ES-I3 (cell line): Measurements from ENCODE around the gene KLF18.
"Not testable (repeated sequence)": the region's sequence is repeated elsewhere in the genome, so short reads cannot be mapped to it uniquely, and the experiment has no call there.

ENCODE experiments used
- H3K36me3 ChIP-seq: 2 replicates; pipeline ENCODE4 v1.6.1; 2013; ENCODE audit warnings: mild to moderate bottlenecking, low read length, control low read depth, moderate library complexity; ENCODE audit not compliant: insufficient read depth
- H3K4me1 ChIP-seq: 2 replicates; pipeline ENCODE4 v1.6.1; 2013; ENCODE audit warnings: mild to moderate bottlenecking, control low read depth, low read length; ENCODE audit not compliant: insufficient read depth
- H3K9ac ChIP-seq: 2 replicates; pipeline ENCODE4 v1.6.1; 2013; ENCODE audit warnings: low read depth, mild to moderate bottlenecking, low read length, moderate library complexity
- H3K9me3 ChIP-seq: 2 replicates; pipeline ENCODE4 v1.6.1; 2013; ENCODE audit warnings: mild to moderate bottlenecking, low read length, moderate library complexity; ENCODE audit not compliant: control insufficient read depth, insufficient read depth

KLF18 gene

DNA sequence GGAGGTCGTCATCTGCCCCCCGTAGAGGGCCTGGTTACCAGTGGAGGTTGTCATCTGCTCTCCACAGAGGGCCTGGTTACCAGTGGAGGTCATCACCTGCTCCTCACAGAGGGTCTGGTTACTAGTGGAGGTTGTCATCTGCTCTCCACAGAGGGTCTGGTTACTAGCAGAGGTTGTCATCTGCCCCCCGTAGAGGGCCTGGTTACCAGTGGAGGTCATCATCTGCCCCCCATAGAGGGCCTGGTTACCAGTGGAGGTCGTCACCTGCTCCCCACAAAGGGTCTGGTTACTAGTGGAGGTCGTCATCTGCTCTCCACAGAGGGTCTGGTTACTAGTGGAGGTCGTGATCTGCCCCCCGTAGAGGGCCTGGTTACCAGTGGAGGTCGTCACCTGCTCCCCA is 1.9 kb downstream of the KLF18 start:
- H3K4me1 ChIP-seq, H3K9me3 ChIP-seq: not testable (repeated sequence)

DNA sequence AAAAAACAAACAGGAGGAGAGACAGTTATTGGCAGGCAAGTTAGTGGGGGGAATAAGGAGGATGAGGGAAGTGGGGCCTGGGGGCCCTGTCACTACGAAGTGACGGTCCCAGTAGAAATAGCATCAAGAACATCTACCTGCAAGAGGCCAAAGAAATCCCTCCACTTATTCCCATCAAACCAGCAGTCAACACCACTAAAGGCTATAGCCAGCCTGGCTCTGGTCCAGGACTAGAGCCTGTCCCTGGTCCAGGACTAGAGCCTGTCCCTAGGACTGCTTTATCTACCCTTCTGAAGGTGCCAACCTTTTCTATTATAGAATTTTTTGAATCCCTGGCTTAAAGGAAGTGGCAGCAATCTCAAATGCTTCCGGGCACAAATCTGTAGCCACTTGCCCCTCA is 3.2 kb downstream of the KLF18 start:
- no peak overlapping the region for H3K9ac ChIP-seq
- no peaks in the 10 kb centered on the region for H3K9me3 ChIP-seq
- no peaks in the 10 kb centered on the region for H3K36me3 ChIP-seq
- no peaks in the 10 kb centered on the region for H3K4me1 ChIP-seq

More for the DNA sequence above, 1.9 kb downstream of the KLF18 start:
- H3K36me3 ChIP-seq, H3K9ac ChIP-seq: not testable (repeated sequence)

DNA sequence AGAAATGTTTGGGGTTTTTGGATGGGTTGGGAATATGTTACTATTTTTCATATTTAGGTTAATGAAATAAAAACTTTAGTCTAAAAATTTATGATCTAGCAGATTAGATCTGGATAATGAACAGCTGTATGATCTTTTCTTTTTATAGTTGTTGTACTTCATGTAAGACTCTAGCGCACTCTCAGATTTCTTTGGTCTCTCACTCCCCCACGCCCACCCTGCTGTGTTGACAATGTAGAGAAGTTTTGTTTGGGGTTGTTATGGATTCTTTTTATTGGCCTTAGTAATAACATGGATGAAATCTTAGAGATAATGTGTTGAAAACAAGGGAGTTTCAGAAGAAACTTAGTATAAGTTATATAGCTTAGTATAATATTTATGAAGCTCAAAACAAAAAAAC is 5.5 kb downstream of the KLF18 start:
- no peaks in the 10 kb centered on the region for H3K9me3 ChIP-seq
- H3K36me3 ChIP-seq: no peaks in the 10 kb centered on the region
- H3K9ac ChIP-seq: no peak overlapping the region
- no peaks in the 10 kb centered on the region for H3K4me1 ChIP-seq

DNA sequence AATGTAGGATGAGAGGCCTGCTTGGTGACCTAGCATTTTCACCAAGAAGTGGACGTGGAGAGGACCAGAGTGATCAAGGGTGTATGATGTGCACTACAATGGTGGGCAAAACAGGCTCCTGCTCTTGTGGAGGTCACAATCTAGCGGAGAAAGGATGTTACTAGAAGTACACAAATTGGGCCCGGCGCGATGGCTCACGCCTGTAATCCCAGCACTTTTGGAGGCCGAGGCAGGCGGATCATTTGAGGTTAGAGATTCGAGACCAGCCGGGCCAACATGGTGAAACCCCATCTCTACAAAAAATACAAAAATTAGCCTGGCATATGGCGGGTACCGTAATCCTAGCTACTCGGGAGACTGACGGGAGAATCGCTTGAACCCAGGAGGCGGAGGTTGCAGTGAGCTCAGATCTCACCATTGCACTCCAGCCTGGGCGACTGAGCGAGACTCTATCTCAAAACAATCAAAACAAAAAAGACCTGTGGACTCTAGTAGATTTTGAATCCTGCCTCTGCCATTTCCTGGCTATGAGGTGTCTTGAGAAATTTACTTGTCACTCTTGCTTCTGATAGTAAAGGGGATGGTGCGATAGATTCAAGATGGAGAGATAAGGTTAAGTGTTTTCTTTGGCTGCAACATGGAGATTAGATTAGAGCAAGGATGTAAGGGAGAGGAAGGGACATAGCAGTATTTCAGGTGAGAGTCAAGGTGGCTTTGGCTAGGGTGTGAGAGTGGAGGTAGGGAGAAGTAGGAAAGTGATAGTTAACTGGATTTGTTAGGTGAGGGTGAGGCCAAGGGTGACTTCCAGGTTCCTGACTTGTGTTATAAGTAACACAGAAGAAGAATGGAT is 7.1 kb downstream of the KLF18 start:
- Histone ChIP-seq H3K9me3 (no peaks in the 10 kb centered on the region), H3K9ac (no peak overlapping the region), H3K36me3 (no peaks in the 10 kb centered on the region), H3K4me1 (no peaks in the 10 kb centered on the region)

DNA sequence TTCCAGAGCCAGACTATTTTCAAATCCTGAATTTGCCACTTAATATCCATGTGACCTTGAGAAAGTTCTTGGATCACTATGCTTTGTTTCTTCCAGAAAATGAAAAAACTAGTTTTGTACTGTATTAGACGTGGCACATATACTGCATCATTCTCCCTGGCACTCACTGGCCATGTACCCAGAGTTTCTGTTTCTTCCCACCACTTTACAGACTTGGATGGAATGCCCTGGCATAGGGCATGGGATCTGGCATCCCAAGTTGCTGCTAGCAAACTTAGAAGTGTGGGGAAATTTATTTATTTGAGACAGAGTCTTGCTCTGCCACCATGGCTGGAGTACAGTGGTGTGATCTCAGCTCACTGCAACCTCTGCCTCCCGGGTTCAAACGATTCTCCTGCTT is 10.0 kb downstream of the KLF18 start:
- Histone ChIP-seq H3K4me1 (no peaks in the 10 kb centered on the region), H3K9me3 (no peaks in the 10 kb centered on the region), H3K36me3 (no peaks in the 10 kb centered on the region), H3K9ac (no peak overlapping the region)

DNA sequence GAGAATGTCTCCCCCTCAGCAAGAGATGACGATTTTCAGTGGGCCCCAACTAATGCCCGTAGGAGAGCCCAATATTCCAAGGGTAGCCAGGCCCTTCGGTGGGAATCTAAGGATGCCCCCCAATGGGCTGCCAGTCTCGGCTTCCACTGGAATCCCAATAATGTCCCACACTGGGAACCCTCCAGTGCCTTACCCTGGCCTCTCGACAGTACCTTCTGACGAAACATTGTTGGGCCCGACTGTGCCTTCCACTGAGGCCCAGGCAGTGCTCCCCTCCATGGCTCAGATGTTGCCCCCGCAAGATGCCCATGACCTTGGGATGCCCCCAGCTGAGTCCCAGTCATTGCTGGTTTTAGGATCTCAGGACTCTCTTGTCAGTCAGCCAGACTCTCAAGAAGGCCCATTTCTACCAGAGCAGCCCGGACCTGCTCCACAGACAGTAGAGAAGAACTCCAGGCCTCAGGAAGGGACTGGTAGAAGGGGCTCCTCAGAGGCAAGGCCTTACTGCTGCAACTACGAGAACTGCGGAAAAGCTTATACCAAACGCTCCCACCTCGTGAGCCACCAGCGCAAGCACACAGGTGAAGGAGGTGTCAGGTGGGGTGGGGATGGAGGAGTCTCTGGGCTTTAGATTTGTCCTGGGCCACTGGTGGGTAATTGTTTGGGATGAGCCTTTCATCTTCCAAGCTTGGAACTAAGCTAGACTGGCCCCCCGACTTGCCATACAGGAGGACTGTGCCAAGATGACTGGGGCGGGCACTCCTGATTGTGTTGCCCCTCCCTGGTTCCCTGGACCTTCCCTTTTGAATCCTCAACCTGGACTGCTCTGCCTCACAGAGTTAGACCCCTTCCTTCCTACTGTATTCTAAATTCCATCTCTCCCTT is 11.6 kb downstream of the KLF18 start:
- no peak overlapping the region for H3K9ac ChIP-seq
- H3K4me1 ChIP-seq: no peaks in the 10 kb centered on the region
- H3K9me3 ChIP-seq: no peaks in the 10 kb centered on the region
- H3K36me3 ChIP-seq: no peaks in the 10 kb centered on the region

DNA sequence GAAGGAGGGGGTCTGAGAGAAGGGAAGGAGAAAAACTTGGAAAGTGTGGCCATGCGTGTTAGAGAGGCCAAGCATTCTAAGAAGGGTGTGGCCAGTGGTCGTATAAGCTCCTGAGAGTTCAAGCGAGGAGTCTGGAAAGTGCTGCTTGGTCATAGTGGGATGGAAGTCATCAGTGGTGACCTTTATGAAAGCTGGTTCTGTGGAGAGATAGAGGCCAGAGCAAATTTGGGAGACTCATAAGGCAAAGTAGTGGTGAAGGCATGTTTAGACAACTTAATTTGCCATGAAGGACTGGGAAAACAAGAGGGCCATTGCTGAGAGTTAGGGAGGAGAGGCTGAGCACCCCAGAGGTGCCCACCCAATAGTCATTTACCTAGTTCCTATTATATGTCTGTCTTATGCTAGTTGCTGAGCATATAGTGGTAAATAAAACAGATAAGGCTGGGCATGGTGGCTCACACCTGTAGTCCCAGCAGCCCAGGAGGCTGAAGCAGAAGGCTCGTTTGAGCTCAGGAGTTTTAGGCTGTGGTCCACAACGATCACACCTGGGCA is 21.0 kb downstream of the KLF18 start:
- H3K36me3 ChIP-seq: no peaks in the 10 kb centered on the region
- no peaks in the 10 kb centered on the region for H3K4me1 ChIP-seq
- H3K9ac ChIP-seq: no peak overlapping the region
- H3K9me3 ChIP-seq: no peaks in the 10 kb centered on the region

DNA sequence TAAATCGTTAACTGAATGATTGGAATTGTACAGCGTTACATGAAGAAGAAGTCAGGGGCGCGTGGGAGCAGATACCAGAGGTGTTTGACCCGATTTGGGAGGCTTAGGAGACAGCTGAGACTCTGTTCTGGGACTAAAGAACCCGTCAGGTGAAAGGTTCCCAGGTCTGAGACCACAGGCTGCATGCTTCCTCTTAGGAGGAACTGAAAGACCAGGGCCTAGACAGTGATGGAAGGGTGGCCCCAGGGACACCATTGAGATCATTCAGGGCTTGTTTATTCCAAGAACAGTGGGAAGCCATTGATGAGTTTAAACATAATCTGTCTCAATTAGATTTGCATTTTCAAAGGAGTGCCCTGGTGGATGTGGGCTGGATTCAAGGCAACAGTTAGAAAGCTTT is 21.9 kb downstream of the KLF18 start:
- Histone ChIP-seq H3K4me1 (no peaks in the 10 kb centered on the region), H3K9me3 (no peaks in the 10 kb centered on the region), H3K9ac (no peak overlapping the region), H3K36me3 (no peaks in the 10 kb centered on the region)

DNA sequence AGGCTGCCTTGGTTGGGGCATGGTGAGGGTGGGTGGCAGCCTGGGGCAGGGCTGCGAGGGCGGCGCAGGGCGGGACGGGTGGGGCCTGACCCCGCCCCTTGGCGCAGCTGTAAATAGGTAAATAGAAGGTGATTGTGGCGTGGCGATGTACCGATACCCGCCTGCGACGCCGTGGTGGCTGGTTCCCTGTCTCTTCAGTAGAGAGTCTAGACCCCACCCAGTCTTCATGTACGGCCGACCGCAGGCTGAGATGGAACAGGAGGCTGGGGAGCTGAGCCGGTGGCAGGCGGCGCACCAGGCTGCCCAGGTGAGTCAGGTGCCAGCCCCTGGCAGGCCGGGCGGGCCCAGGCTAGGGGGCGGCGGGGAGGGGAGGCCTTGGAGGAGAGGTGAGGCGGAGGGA is 22.7 kb downstream of the KLF18 start, which contains the start of gene KLF17:
Gene KLF17 (plus strand): TSS at position 140 of the 400 bp plus-strand sequence. CDS start 87 bp downstream, at position 227.
- Histone ChIP-seq H3K36me3 (no peaks in the 10 kb centered on the region), H3K4me1 (no peaks in the 10 kb centered on the region), H3K9me3 (no peaks in the 10 kb centered on the region), H3K9ac (no peak within 1 kb of the TSS)

DNA sequence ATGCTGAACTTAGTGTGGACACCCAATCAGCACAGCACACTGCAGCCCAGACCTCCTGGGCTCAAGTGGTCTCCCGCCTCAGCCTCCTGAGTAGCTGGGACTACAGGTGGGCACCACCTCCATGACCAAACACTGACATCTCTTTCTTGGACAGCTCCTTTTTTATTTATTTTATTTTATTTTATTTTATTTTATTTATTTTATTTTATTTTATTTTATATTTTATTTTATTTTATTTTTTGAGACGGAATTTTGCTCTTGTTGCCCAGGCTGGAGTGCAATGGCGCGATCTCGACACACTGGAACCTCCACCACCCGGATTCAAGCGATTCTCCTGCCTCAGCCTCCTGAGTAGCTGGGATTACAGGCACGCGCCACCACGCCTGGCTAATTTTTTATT is 24.2 kb downstream of the KLF18 start:
- H3K9me3 ChIP-seq, H3K4me1 ChIP-seq, H3K9ac ChIP-seq, H3K36me3 ChIP-seq: not testable (repeated sequence)

DNA sequence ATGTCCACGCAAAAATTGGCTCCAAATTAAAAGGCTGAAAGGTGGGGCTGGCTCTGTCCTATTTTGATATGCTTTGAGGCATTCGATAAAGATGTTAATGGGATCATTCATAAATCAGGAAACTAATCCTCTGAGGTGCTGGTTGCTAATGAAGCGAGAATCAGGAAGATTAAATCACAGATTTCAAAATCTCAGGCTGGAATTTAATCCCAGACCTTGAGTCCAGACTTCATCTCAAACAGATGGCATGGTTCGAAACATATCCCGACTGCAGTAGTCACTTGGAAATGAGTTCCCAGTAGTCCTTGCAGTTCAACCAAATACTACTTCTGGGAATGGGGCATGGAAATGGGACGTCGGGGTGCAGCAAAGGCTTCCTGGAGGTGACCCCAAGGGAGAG is 27.3 kb downstream of the KLF18 start:
- H3K9me3 ChIP-seq: no peaks in the 10 kb centered on the region
- H3K9ac ChIP-seq: no peak overlapping the region
- H3K4me1 ChIP-seq: no peaks in the 10 kb centered on the region
- no peaks in the 10 kb centered on the region for H3K36me3 ChIP-seq

DNA sequence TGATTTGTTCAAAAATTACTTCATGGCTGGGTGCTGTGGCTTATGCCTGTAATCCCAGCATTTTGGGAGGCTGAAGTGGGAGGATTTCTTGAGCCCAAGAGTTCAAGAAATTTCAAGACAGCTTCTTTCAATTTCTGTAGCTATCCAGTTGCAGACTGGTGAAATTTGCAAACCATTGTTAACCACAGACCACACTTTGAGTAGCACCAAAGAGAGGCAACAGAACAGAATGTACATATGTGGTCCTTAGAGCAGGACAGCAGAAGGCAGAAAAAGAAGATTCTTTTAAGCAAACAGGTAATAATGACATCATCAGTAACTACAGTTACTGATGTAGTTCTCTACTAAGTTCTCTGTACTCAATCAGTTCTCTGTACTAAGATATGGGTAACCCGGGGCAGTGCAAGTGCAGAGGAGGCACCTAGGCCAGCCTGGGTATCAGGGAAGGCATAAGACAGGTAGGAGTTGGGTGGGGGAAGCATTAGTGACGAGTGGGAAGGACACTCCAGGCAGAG is 28.3 kb downstream of the KLF18 start:
- Histone ChIP-seq H3K9me3 (no peaks in the 10 kb centered on the region), H3K36me3 (no peaks in the 10 kb centered on the region), H3K4me1 (peaks cover 2% of the 10 kb centered on the region; the same call in 1 of the 2 replicates), H3K9ac (no peak overlapping the region)

DNA sequence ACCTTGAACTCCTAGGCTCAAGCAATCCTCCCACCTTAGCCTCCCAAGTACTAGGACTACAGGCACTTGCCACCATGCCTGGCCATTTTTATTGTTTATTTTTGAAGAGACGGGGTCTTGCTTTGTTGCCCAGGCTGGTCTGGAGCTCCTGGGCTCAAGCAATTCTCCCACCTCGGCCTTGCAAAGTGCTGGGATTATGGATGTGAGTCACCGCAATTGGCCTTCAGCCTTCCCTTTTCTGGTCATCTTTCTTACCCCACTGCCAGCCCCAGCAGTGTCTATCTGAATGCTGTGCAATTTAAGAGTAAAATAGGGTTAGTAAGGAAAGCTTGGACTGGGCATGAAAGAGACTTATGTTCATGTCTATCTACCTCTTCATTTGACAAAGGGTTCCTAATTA is 28.9 kb downstream of the KLF18 start:
- Histone ChIP-seq H3K4me1 (peaks cover 3% of the 10 kb centered on the region; the same call in 1 of the 2 replicates), H3K9ac (no peak overlapping the region), H3K36me3 (no peaks in the 10 kb centered on the region), H3K9me3 (no peaks in the 10 kb centered on the region)

DNA sequence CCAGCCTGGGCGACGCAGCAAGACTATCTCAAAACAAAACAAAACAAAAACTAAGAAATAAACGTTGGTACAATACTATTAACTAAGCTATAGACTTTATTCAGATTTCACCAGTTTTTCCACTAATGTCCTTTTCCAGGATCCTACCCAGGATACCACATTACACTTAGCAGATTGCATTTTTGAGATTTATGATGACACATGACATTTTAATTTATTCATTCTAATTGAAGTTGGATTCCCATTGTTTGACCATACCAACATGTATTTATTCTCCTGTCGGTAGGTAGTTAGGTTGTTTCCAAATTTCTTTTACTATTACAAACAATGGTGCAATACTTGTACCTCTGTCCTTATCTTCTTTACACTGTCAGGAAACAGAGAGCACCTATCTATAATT is 29.6 kb downstream of the KLF18 start:
- Histone ChIP-seq H3K9ac (no peak overlapping the region), H3K36me3 (no peaks in the 10 kb centered on the region), H3K9me3 (no peaks in the 10 kb centered on the region), H3K4me1 (peaks cover 4% of the 10 kb centered on the region)
